CD4-positive, alpha-beta T cell treated with Interleukin-10 for 1 hour (primary cell): ENCODE results near the gene SLC6A7.
"Not testable (repeated sequence)": the region's sequence is repeated elsewhere in the genome, so short reads cannot be mapped to it uniquely, and the experiment has no call there.

Experiments
- DNase-seq: peaks from one replicate; pipeline ENCODE4 v3.0.0-alpha.2; 2020

Gene SLC6A7

DNA sequence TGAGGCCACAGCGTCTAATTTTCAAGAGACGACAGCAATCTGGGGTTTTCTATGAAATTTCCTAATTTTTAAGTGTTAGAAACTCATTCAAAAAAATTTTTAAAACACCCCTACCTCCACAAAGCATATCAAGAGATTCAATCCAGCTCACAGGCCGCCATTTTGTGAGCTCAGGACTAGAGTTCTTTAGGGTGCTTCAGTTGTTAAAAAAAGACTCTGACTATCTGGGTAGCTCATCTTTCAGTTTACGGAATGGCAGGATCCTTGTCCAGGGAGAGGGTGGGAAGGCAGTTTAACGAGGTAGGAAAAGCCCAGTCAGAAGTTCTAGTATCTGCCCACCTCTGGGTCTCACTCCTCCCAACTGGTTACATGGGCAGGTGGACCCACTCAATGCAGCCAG is 56.6 kb downstream of the SLC6A7 start:
- DNase-seq = no peak

DNA sequence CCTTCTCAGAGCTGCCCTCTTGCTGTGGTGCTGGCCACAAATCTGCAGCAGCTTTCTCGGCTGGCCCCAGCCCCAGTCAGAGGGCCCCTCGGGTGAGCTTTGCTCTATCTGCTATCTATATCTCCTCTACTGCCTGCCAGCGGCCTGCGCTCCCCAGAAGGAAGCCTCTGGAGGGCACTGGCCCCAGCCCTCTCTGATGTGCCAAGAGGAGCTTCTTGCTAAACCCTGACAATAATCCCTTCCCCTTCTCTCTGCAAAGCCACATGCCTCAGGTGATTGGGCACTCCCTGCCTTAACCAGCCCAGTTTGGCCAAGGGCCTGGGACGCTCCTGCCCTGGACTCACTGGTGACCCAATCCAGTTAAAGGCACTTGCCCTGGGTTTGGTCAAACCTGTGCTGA is 57.0 kb downstream of the SLC6A7 start:
- DNase-seq = no peak

DNA sequence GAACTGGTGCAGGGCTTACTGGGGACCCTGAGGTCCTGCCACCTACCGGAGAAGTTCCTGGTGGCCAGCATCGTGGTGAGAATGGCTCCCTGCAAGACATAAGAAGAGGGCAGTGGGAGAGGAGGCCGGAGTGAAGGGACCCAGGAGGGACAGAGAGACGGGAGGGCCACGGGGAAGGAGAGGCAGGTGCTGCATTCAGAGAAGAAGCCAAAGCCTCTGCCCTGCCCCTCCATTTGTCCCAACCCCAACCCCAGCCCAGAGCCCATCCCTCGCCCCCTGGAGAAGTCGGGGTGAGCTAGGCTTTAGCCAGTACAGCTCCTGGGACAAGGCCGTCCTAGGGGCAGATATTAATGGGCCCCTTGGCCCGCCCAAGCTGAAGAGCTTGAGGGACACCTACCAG is 57.9 kb downstream of the SLC6A7 start:
- DNase-seq = no peak

DNA sequence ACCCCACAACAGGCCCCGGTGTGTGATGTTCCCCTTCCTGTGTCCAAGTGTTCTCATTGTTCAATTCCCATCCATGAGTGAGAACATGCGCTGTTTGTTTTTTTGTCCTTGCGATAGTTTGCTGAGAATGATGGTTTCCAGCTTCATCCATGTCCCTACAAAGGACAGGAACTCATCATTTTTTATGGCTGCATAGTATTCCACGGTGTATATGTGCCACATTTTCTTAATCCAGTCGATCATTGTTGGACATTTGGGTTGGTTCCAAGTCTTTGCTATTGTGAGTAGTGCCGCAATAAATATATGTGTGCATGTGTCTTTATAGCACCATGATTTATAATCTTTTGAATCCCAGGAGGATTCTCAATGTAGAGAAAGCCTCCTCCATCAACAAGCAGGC is 58.6 kb downstream of the SLC6A7 start:
- not testable (repeated sequence) for DNase-seq

DNA sequence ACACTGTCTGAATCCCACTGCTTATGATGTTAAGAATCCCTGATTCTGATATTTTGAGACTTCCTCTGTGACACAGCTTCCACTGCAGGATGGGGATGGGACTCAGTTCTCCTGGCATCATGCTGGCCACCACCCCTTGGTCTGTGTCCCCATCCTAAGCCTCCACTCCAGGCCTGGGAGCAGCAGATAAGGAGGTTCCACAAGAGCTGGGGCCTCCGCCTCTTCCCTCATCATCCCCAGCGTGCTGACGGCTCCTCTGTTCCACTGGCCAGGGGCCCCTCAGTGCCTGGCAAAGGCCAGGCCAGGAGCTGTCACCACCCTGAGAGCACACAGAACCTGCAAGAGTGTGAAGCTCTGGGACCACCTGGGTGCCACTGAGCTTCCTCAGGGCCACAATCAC is 59.1 kb downstream of the SLC6A7 start:
- no peak for DNase-seq

DNA sequence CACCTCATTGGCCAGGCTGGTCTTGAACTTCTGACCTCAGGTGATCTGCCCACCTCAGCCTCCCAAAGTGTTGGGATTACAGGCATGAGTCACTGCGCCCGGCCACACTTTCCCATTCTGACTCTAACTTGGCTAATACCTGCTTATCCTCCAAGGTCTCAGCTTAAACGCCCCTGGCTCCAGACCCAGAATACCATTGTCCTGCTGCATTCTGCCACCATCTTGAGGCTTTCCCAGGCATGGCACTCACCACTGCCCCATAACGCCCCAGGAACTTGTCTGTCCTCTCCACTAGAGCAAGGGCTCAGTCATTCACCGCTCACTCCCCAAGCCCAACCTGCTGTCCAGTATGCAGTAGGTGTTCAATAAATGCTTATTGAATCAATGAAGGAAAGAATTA is 59.9 kb downstream of the SLC6A7 start:
- DNase-seq = no peak

DNA sequence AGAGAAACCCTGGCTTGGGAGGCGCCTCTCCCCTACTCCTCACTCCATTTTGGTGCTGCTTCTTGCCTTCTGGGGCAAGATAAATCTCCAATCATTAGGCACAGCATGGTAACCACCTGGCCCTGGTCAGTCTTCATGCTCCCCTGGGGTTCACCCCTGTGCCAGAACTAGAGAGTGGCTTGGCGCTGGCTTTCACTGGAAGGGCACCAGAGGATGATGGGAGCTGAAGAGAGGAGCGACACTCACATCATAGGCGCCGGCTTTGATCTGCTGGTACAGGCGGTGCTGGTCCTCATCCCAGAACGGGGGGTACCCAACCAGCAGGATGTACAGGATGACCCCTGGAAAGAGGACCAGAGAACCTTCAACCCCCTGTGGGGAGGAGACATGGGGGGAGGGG is 61.6 kb downstream of the SLC6A7 start:
- DNase-seq = no peak

DNA sequence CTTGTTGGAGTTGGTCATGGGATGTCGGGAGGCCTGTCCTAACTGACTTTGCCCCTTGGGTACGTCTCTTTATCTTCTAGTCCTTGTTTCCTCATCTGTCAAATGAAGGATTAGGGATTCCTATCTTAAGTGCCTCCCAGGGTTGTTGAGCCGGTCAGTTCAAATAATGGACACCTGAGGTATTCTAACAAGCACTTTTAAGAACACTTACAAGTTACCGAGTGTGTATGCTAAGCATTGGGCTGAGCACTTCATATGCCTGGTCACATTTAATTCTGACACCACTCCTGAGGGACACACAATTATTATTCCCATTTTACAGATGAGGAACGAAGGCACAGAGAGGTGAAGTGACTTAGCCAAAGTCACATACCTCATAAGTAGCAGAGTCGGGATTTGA is 62.6 kb downstream of the SLC6A7 start:
- no peak for DNase-seq

DNA sequence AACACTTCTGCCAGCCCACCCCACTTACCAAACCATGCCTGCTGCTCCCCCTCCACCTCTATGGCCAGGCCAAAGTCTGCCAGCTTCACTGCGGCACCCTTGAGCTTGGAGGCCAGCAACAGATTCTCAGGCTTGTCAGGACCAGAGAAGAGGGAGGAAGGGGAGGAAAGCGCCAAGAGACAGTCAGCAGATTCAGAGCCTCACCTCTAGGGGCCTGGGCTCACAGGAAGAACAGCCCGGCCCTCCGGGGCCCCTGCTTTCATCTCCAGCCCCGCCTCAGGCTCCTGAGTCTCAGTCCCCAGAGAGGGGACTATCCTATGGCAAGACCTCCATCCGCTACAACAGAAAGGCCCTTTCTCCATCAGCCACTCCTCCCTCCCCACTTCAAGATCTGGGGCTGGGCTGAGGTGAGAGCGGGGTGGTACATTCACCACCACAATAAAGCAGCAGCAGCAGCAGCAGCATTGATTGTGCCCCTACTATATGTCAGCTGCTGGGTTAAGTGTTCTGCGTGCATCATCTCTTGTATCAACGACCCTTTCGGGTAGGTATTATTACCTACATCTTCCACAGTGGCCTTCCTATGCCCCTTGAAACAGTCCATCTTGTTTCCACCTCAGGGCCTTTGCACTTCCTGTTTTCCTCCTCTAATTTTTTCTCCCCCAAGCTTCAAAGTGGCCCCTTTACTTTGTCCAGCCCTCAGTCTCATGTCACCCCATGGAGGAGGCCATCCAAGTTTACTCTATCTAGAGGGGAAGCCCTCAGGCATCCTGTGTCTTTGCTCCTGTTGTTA is 63.8 kb downstream of the SLC6A7 start:
- DNase-seq = no peak

DNA sequence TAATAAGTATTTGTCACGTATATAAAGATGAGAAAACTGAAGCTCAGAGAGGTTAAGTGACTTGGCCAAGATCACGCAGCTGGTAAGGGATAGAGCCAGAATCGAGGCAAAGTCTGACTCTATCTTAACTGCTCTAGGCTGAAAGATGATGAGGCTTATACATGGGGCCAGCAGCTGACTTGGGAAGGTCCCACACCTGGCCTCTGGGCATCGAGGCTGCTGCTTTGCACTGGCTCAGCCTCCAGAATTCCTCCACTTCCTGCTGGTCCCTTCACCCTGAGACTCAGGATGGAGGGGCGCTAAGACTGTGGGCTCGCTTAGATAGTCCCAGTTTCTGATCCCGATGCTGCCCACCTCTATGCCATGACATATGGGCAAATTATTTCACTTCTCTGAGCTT is 64.5 kb downstream of the SLC6A7 start:
- no peak for DNase-seq

DNA sequence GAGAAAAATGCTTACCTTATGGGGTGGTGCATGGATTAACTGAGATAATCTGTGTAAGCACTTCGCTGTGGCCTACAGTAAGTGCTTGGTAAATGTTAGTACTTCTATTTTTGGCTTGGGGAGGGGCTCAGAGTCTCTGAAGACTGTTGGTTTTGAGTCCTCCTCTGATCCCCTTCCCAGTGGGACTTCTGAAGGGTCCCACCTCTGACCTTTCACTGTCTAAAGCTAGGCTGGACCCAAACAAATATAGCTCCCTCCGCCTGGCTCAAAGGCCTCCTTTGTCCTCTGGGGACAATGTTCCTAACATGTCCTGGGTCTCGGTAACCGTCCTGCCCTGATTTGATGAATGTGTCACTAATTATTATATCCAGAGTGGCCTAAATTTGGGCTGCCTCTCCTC is 64.9 kb downstream of the SLC6A7 start:
- no peak for DNase-seq

DNA sequence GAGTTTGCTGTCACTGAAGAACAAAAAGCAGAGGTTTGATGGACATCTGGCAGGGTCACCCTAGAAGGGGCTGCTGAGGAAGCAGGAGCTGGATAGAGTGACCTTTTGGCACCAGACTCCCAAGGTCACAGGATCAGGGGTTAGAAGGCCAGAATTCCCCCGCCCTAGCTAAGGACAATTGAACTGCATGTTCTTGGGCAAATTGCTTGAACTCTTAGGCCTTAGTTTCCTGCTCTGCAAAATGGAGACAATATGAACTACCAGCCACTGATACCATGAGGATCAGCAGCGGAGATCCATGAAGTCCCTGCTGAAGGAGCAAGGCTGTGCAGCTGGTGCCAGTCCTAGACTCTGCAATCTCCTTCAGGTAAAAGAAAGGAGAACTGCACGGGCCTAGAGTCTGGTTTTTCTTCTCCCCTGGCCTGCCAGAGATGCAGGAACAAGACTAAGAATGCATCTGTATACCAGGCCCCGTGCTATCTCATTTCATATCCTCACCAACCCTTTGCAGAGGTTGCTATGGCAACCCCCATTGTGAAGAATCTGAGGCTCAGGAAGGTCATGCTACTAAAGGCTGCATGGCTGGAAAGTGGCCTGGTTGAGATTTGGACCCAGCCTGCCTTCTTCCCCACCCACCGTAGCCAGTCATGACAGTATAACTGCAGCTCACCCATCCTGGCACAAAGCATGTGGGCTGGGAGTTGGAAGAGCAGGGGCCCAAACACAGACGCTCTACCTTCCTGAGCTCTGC is 66.0 kb downstream of the SLC6A7 start:
- no peak for DNase-seq

DNA sequence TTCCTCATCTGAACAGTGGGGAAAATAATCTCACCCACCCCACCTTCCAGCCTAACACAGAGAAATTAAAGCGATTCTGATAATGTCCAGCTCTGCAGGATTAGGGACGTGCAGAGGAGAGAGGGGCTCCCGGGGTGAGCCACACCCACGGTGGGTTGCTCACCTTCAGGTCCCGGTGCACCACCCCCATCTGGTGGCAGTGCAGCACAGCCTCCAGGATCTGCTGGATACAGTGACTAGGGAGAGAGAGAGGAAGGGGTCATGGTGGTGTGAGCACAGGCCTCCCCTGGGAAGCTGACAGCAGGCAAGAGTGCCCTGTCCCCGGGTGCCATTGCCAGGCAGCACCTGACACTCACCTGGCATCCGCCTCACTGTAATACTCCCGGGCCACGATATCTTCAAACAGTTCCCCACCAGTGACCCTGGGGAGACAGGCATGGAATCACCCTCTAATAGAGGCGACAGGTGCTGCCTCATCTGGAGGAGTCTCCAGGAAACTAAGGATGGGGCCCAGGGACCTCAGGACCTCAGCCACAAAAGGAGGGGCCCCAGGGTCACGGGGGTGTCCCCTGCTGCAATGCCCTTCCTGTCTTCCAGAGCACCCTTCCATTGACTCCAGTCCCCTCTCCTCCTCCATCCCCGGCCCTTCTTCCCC is 66.7 kb downstream of the SLC6A7 start:
- no peak for DNase-seq

DNA sequence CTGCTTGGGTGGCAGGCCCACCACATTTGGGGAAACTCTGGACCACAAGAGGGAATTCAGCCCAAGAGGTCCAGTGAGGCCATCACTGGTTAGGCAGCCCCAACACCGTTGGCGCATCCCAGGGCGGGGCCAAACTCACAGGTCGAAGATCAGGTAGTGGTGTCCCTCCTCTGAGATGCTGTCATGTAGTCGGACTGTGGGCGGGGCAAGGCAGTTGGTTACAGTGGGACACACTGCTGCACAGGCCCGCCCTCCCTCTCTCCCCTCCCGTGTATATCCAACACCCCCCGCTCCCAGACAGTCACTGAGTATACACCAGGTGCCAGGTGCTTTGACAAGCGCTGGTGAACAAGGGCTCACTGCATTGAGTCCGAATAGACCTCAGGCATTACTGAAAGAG is 67.6 kb downstream of the SLC6A7 start:
- no peak for DNase-seq

DNA sequence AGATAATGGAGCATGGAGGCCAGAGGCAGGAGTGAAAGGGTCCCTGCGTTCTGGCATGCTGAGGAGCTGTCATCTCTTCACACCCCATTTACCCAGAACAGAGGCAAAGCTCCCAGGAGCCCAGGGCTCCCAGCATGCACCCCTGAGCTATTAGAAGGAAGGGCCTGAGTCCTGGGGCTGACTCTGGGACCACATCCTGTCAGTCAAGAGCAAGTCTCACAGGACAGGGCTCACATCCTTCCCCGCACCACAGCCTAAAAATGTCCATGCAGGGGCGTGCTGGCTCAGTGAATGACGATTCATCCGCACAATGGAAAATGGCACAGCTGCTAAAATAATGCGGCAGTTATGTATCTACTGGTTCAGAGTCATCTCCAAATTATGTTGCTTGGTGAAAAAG is 68.3 kb downstream of the SLC6A7 start:
- DNase-seq = no peak
